KOPT-K1 (cell line): ENCODE measurements around the gene PAX3.

Source experiments
- H3K27ac ChIP-seq: fragments of 200-600 bp; sonication (generic); 2 replicates; pipeline ENCODE4 v1.5.1; 2016; ENCODE audit warnings: antibody characterized with exemption, mild to moderate bottlenecking, low read depth, low read length; ENCODE audit not compliant: poor library complexity, severe bottlenecking
- H3K36me3 ChIP-seq: fragments of 200-600 bp; sonication (generic); 2 replicates; pipeline ENCODE4 v1.5.1; 2017; ENCODE audit warnings: antibody characterized with exemption, mild to moderate bottlenecking, low read length, moderate library complexity; ENCODE audit not compliant: insufficient read depth
- H3K9me3 ChIP-seq: fragments of 200-600 bp; sonication (generic); 2 replicates; pipeline ENCODE4 v1.5.1; 2017; ENCODE audit warnings: antibody characterized with exemption, low read length, mild to moderate bottlenecking; ENCODE audit not compliant: insufficient read depth, poor library complexity, severe bottlenecking

The PAX3 gene

GRCh38 chr2:222298311-222299150, at the start of gene PAX3:
Gene PAX3 (minus strand): TSS chr2:222298998. CDS start chr2:222298615, 383 bp downstream.
- peaks cover 7% of the 10 kb centered on the region for H3K9me3 ChIP-seq
- no peak within 1 kb of the TSS for H3K27ac ChIP-seq

GRCh38 chr2:222341331-222341730, 42.5 kb upstream of the PAX3 start:
- Histone ChIP-seq H3K9me3 (no peaks in the 10 kb centered on the region), H3K36me3 (no peaks in the 10 kb centered on the region), H3K27ac (no peak overlapping the region)

More at GRCh38 chr2:222298311-222299150, at the start of gene PAX3:
- H3K36me3 ChIP-seq: no peaks in the 10 kb centered on the region

GRCh38 chr2:222338374-222338773, 39.6 kb upstream of the PAX3 start:
- Histone ChIP-seq H3K9me3 (no peaks in the 10 kb centered on the region), H3K36me3 (no peaks in the 10 kb centered on the region), H3K27ac (no peak overlapping the region)

GRCh38 chr2:222336931-222337330, 38.1 kb upstream of the PAX3 start:
- no peak overlapping the region for H3K27ac ChIP-seq
- no peaks in the 10 kb centered on the region for H3K9me3 ChIP-seq
- no peaks in the 10 kb centered on the region for H3K36me3 ChIP-seq

- Histone ChIP-seq H3K36me3 (no peaks in the 10 kb centered on the region), H3K9me3 (no peaks in the 10 kb centered on the region), H3K27ac (no peak overlapping the region)
Observed at GRCh38 chr2:222336442-222336841, 37.6 kb upstream of the PAX3 start.

- H3K9me3 ChIP-seq: no peaks in the 10 kb centered on the region
- H3K27ac ChIP-seq: no peak overlapping the region
- H3K36me3 ChIP-seq: no peaks in the 10 kb centered on the region
Observed at GRCh38 chr2:222334914-222335313, 36.1 kb upstream of the PAX3 start.

- Histone ChIP-seq H3K27ac (no peak overlapping the region), H3K9me3 (no peaks in the 10 kb centered on the region), H3K36me3 (no peaks in the 10 kb centered on the region)
Observed at GRCh38 chr2:222333397-222333796, 34.6 kb upstream of the PAX3 start.

- Histone ChIP-seq H3K9me3 (no peaks in the 10 kb centered on the region), H3K27ac (no peak overlapping the region), H3K36me3 (no peaks in the 10 kb centered on the region)
Observed at GRCh38 chr2:222332116-222332515, 33.3 kb upstream of the PAX3 start.

- H3K9me3 ChIP-seq: no peaks in the 10 kb centered on the region
- H3K36me3 ChIP-seq: no peaks in the 10 kb centered on the region
- H3K27ac ChIP-seq: no peak overlapping the region
Observed at GRCh38 chr2:222330910-222331309, 32.1 kb upstream of the PAX3 start.

GRCh38 chr2:222322236-222322635, 23.4 kb upstream of the PAX3 start:
- Histone ChIP-seq H3K36me3 (no peaks in the 10 kb centered on the region), H3K27ac (no peak overlapping the region), H3K9me3 (no peaks in the 10 kb centered on the region)

GRCh38 chr2:222320436-222321395, 21.9 kb upstream of the PAX3 start:
- no peak overlapping the region for H3K27ac ChIP-seq
- no peaks in the 10 kb centered on the region for H3K9me3 ChIP-seq
- H3K36me3 ChIP-seq: no peaks in the 10 kb centered on the region

- H3K27ac ChIP-seq: no peak overlapping the region
- H3K36me3 ChIP-seq: no peaks in the 10 kb centered on the region
- H3K9me3 ChIP-seq: no peaks in the 10 kb centered on the region
Observed at GRCh38 chr2:222319586-222320435, 21.0 kb upstream of the PAX3 start.

GRCh38 chr2:222318712-222319585, 20.2 kb upstream of the PAX3 start:
- no peaks in the 10 kb centered on the region for H3K36me3 ChIP-seq

More at GRCh38 chr2:222318712-222319585, 20.2 kb upstream of the PAX3 start:
- Histone ChIP-seq H3K27ac (no peak overlapping the region), H3K9me3 (no peaks in the 10 kb centered on the region)
